Measurements from ENCODE around the gene STPG4. TPM values are rescaled to one million over a fixed set of nuclear protein-coding genes. Genes with fewer than 3 reads are reported as not detected.

STPG4 gene
- total and polyA plus RNA-seq, 2 of the 8 experiments (the other 6 are each of a cell fraction or from before 2014, with no cell fraction given): 0.28 TPM; not detected in 1

DNA sequence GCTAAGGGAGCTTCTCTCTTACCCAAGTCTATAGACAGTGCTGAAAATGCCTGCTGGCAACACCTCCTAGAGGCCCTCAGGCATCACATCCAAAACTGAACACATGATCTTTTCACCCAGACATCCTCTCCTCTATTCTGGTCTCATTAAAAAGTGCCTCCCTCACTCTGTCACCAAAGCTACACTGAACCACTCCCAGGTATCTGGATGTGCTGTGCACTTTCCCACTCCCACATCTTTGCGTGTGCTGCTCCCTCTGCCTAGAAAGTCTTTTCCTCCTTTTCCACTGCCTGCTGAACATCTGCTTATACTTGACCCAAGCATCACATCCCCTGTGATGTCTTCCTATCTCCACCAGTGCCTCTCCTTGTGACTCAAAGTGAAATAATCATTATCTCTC is 26.1 kb upstream of the STPG4 start:
- Histone ChIP-seq H3K4me2 (ENCODE audit: insufficient read depth in 1 of 2, low read depth in 2 of 2, low read length in 2 of 2) (no peak overlapping the region), H3K27me3 (replicated peaks in 1 of 4; ENCODE audit: control insufficient read depth in 3 of 4, extremely low read depth in 1 of 4, insufficient read depth in 3 of 4, low read length in 3 of 4) (no peaks in the 10 kb centered on the region; a peak in 2 of 7 replicates), H3K36me3 (ENCODE audit: control insufficient read depth in 2 of 4, insufficient read depth in 4 of 4, low read length in 3 of 4) (no peaks in the 10 kb centered on the region), H4K91ac (replicated peaks; ENCODE audit: insufficient read length, low read length) (no peak overlapping the region), H4K8ac (ENCODE audit: extremely low read depth, insufficient read depth, low read length) (no peak overlapping the region), H2BK5ac (ENCODE audit: low read depth, low read length) (no peak overlapping the region), H3K79me2 (ENCODE audit: control insufficient read depth in 1 of 2, insufficient read depth in 2 of 2, low read length in 2 of 2) (peaks cover 0 to 1% of the 10 kb centered on the region in 2 experiments; a peak in 2 of 4 replicates), H2BK120ac (replicated peaks; ENCODE audit: low read depth, low read length) (no peak overlapping the region), H4K5ac (ENCODE audit: insufficient read length, low read depth, low read length) (no peak overlapping the region), H3K4ac (replicated peaks; ENCODE audit: insufficient read length, low read depth, low read length) (no peak overlapping the region), H3K9me3 (ENCODE audit: insufficient read depth in 2 of 2, low read depth in 1 of 2, low read length in 1 of 2) (no peaks in the 10 kb centered on the region), H3K4me3 (ENCODE audit: extremely low read depth in 1 of 4, insufficient read depth in 2 of 4, low read depth in 3 of 4, low read length in 4 of 4) (no peak overlapping the region), H2AFZ (ENCODE audit: low read length) (no peak overlapping the region), H2BK20ac (ENCODE audit: low read length) (no peak overlapping the region), H2BK12ac (ENCODE audit: low read depth, low read length) (no peak overlapping the region), H2BK15ac (ENCODE audit: low read length) (0 out of 2 replicates have a peak overlapping the region, but pooled peaks have one; percentile 34), H3K9ac (replicated peaks in 1 of 4; ENCODE audit: extremely low read depth in 1 of 4, low read depth in 3 of 4, low read length in 3 of 4) (no peak overlapping the region), H3K79me1 (ENCODE audit: low read depth, low read length) (no peaks in the 10 kb centered on the region), H3K23ac (ENCODE audit: insufficient read length) (no peak overlapping the region), H3K56ac (replicated peaks; ENCODE audit: insufficient read length, low read depth, low read length) (no peak overlapping the region), H3K4me1 (replicated peaks in 1 of 4; ENCODE audit: control insufficient read depth in 3 of 4, insufficient read depth in 4 of 4, low read length in 3 of 4) (peaks cover 6 to 14% (median 13%) of the 10 kb centered on the region in 4 experiments; a peak in 6 of 7 replicates), H3K14ac (ENCODE audit: insufficient read length) (no peak overlapping the region), H3K18ac (ENCODE audit: extremely low read depth, low read length) (no peak overlapping the region), H2AK5ac (ENCODE audit: low read depth, low read length) (no peak overlapping the region), H3K23me2 (ENCODE audit: low read depth, low read length) (peaks cover 2% of the 10 kb centered on the region; the same call in 1 of the 2 replicates), H3K27ac (ENCODE audit: low read depth, low read length) (no peak overlapping the region), H4K20me1 (replicated peaks in 1 of 2; ENCODE audit: control insufficient read depth in 1 of 2, insufficient read depth in 2 of 2, low read length in 2 of 2) (no peaks in the 10 kb centered on the region)
- ChIA-PET CTCF (ENCODE audit: partially characterized antibody) (interaction anchor here (0.7 to 4.5 kb wide), 4 partner anchors 8 to 141 kb away, joined by 3 to 18 read pairs (median 3); no protein-coding TSS in a partner anchor), POLR2A (ENCODE audit: partially characterized antibody) (interaction anchor here (0.9 kb wide), 1 partner anchor 12 kb away, joined by 3 read pairs; no protein-coding TSS in a partner anchor)
- FAIRE-seq (no peak), DNase-seq (ENCODE audit: low read depth in 1 of 2, low spot score in 2 of 2) (no peak)
- WGBS, 2 experiments (ENCODE audit: extremely low coverage in 1 of 2, insufficient coverage in 1 of 2, insufficient read length in 1 of 2, insufficient replicate concordance in 2 of 2, low coverage in 1 of 2, low lambda C conversion rate in 2 of 2, missing lambda C conversion rate in 1 of 2): 89% methylated on average over 1 of the region's 1 CpG; no CpG with 5 or more reads in 1 of the 2 experiments
- no peak for TF ChIP-seq CBX8 (IDR thresholded peaks at IDR 0.05; ENCODE audit: borderline replicate concordance, low read depth, low read length)
- no peak for TF ChIP-seq YY1 (IDR thresholded peaks at IDR 0.05; ENCODE audit: low read depth, low read length)
- no peak for TF ChIP-seq SP1 (IDR thresholded peaks at IDR 0.05; ENCODE audit: low read depth, low read length)
- no peak for TF ChIP-seq TCF12 (IDR thresholded peaks at IDR 0.05; ENCODE audit: low read depth, low read length)
- no peak for TF ChIP-seq MAFK (IDR thresholded peaks at IDR 0.05; ENCODE audit: low read depth, low read length)
- no peak for TF ChIP-seq CEBPB (IDR thresholded peaks at IDR 0.05; ENCODE audit: low read depth, low read length)
- TF ChIP-seq KDM5A (IDR thresholded peaks at IDR 0.05; ENCODE audit: low read length): no peak
- TF ChIP-seq, protein P1, sequence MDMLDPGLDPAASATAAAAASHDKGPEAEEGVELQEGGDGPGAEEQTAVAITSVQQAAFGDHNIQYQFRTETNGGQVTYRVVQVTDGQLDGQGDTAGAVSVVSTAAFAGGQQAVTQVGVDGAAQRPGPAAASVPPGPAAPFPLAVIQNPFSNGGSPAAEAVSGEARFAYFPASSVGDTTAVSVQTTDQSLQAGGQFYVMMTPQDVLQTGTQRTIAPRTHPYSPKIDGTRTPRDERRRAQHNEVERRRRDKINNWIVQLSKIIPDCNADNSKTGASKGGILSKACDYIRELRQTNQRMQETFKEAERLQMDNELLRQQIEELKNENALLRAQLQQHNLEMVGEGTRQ (IDR thresholded peaks at IDR 0.05; ENCODE audit: low read length): no peak
- TF ChIP-seq TBP (IDR thresholded peaks at IDR 0.05; ENCODE audit: low read depth, low read length): no peak
- TF ChIP-seq, protein P2, sequence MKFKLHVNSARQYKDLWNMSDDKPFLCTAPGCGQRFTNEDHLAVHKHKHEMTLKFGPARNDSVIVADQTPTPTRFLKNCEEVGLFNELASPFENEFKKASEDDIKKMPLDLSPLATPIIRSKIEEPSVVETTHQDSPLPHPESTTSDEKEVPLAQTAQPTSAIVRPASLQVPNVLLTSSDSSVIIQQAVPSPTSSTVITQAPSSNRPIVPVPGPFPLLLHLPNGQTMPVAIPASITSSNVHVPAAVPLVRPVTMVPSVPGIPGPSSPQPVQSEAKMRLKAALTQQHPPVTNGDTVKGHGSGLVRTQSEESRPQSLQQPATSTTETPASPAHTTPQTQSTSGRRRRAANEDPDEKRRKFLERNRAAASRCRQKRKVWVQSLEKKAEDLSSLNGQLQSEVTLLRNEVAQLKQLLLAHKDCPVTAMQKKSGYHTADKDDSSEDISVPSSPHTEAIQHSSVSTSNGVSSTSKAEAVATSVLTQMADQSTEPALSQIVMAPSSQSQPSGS (IDR thresholded peaks at IDR 0.05; ENCODE audit: low read length): no peak
- no peak for TF ChIP-seq POLR2AphosphoS5 (IDR thresholded peaks at IDR 0.05; ENCODE audit: low read depth, low read length)
- no peak for TF ChIP-seq ZNF274 (IDR thresholded peaks at IDR 0.05; ENCODE audit: borderline replicate concordance, extremely low read depth, low read length)

Measured in H1 (cell line).